ENCODE results near the gene SLC12A1. TPM values are rescaled to one million over a fixed set of nuclear protein-coding genes. Genes with fewer than 3 reads are reported as not detected.

SLC12A1 gene
- total RNA-seq, 4 donors from 2014 or later, result not detected

DNA sequence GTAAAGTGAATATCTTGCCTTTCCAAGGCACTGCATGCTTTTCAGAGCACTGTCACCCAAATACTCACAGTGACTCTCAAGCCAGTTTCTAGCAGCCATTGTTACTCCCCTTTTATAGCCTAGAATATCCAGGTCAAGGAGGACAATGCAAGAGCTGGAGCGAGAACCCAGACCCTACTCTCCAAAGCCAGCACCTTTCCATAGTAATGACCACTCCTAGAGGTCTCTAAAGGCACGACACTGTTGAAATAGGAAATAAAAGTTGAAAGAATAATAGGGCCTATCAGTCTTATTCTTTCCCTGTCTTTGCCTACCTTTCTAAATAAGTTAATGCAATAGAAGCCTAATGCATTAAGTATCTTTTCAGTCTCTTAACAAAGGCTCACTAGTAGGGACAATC lies 91.6 kb downstream of the SLC12A1 start:
- H3K4me1 ChIP-seq, result no peaks in the 10 kb centered on the region
- 87 to 89% methylated on average over 2 of the region's 2 CpGs for WGBS, 2 donors (ENCODE audit: low coverage in 1 of 2)
- intact Hi-C loops (cut with DNase I; ENCODE audit: low total_unique reads), result no loop called here

DNA sequence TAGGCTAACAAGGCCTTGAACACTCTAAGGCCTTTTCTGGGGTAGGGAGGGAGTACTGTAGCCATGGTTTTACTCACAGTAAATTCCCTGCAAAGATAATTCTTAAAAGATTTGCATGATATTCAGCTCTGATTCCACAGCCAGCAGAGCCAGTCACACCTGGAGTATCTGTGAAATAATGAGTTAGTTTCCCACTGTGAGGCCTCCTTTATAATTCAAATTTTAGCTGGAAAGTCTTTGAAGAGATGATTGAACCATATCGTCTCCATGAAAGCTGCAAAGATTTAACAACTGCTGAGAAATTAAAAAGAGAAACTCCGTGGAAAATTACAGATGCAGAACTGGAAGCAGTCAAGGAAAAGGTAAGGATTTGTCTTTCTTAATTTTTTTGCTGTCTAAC lies 92.8 kb downstream of the SLC12A1 start:
- TF ChIP-seq POLR2A (IDR thresholded peaks at IDR 0.05) (no peak), POLR2AphosphoS5 (IDR thresholded peaks at IDR 0.05) (no peak), EP300 (IDR thresholded peaks at IDR 0.05; ENCODE audit: low read depth) (no peak)
- TF ChIP-seq, protein P1, sequence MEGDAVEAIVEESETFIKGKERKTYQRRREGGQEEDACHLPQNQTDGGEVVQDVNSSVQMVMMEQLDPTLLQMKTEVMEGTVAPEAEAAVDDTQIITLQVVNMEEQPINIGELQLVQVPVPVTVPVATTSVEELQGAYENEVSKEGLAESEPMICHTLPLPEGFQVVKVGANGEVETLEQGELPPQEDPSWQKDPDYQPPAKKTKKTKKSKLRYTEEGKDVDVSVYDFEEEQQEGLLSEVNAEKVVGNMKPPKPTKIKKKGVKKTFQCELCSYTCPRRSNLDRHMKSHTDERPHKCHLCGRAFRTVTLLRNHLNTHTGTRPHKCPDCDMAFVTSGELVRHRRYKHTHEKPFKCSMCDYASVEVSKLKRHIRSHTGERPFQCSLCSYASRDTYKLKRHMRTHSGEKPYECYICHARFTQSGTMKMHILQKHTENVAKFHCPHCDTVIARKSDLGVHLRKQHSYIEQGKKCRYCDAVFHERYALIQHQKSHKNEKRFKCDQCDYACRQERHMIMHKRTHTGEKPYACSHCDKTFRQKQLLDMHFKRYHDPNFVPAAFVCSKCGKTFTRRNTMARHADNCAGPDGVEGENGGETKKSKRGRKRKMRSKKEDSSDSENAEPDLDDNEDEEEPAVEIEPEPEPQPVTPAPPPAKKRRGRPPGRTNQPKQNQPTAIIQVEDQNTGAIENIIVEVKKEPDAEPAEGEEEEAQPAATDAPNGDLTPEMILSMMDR (IDR thresholded peaks at IDR 0.05), result no peak
- H3K27me3 ChIP-seq, result no peaks in the 10 kb centered on the region
- H3K4me3 ChIP-seq, result no peak overlapping the region
- in situ Hi-C loops (cut with MboI; ENCODE audit: low pct_ligation_motif_present in 1 of 4, low pct_unique_long_range_greater_than_20kb in 1 of 4, low sequenced_read_pairs in 3 of 4) (loop anchor here in 3 of 4 donors (25.0 kb wide), 3 partner anchors 837 to 1987 kb away; no protein-coding TSS in a partner anchor), intact Hi-C loops (cut with DNase I; ENCODE audit: low total_unique reads) (no loop called here)
- H3K9me3 ChIP-seq, result no peaks in the 10 kb centered on the region
- H3K36me3 ChIP-seq, result no peaks in the 10 kb centered on the region
- 62 to 67% methylated on average over 2 of the region's 2 CpGs for WGBS, 2 donors (ENCODE audit: low coverage in 1 of 2)
- no peak for DNase-seq
- H3K27ac ChIP-seq, result no peak overlapping the region
- H3K4me1 ChIP-seq, result no peaks in the 10 kb centered on the region

More for the DNA sequence above, 91.6 kb downstream of the SLC12A1 start:
- H3K27ac ChIP-seq, result no peak overlapping the region
- in situ Hi-C loops (cut with MboI; ENCODE audit: low pct_ligation_motif_present in 1 of 4, low pct_unique_long_range_greater_than_20kb in 1 of 4, low sequenced_read_pairs in 3 of 4), result loop anchor here in 3 of 4 donors (25.0 kb wide), 3 partner anchors 835 to 1985 kb away; no protein-coding TSS in a partner anchor
- no peaks in the 10 kb centered on the region for H3K36me3 ChIP-seq
- no peaks in the 10 kb centered on the region for H3K9me3 ChIP-seq
- TF ChIP-seq POLR2AphosphoS5 (IDR thresholded peaks at IDR 0.05), result no peak
- TF ChIP-seq EP300 (IDR thresholded peaks at IDR 0.05; ENCODE audit: low read depth), result no peak
- TF ChIP-seq POLR2A (IDR thresholded peaks at IDR 0.05), result no peak
- TF ChIP-seq, protein P1 (IDR thresholded peaks at IDR 0.05), result no peak
- H3K27me3 ChIP-seq, result no peaks in the 10 kb centered on the region
- DNase-seq, result no peak
- H3K4me3 ChIP-seq, result no peak overlapping the region

DNA sequence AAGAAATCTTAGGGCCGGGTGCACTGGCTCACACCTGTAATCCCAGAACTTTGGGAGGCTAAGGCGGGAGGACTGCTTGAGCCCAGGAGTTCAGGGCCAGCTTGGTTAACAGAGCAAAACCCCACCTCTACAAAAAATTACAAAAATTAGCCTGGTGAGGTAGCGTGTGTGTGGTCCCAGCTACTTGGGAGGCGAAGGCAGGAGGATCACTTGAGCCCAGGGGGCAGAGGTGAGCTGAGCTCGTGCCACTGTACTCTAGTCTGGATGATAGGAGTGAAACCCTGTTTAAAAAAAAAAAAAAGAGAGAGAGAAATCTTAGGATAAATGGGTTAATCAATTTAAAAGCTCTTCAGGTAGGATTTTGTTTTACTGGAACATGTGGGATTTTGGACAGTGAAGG lies 93.9 kb downstream of the SLC12A1 start:
- no peaks in the 10 kb centered on the region for H3K4me1 ChIP-seq
- in situ Hi-C loops (cut with MboI; ENCODE audit: low pct_ligation_motif_present in 1 of 4, low pct_unique_long_range_greater_than_20kb in 1 of 4, low sequenced_read_pairs in 3 of 4) (no loop called here), intact Hi-C loops (cut with DNase I; ENCODE audit: low total_unique reads) (no loop called here)
- WGBS, 2 donors (ENCODE audit: low coverage in 1 of 2), result 88% methylated on average over 4 to 5 of the region's 5 CpGs
- no peaks in the 10 kb centered on the region for H3K9me3 ChIP-seq
- no peak for DNase-seq
- no peaks in the 10 kb centered on the region for H3K36me3 ChIP-seq
- no peak for TF ChIP-seq EP300 (IDR thresholded peaks at IDR 0.05; ENCODE audit: low read depth)
- no peak for TF ChIP-seq POLR2AphosphoS5 (IDR thresholded peaks at IDR 0.05)
- TF ChIP-seq, protein P1 (IDR thresholded peaks at IDR 0.05), result no peak
- no peak for TF ChIP-seq POLR2A (IDR thresholded peaks at IDR 0.05)
- no peak overlapping the region for H3K4me3 ChIP-seq
- H3K27me3 ChIP-seq, result no peaks in the 10 kb centered on the region
- H3K27ac ChIP-seq, result no peak overlapping the region

DNA sequence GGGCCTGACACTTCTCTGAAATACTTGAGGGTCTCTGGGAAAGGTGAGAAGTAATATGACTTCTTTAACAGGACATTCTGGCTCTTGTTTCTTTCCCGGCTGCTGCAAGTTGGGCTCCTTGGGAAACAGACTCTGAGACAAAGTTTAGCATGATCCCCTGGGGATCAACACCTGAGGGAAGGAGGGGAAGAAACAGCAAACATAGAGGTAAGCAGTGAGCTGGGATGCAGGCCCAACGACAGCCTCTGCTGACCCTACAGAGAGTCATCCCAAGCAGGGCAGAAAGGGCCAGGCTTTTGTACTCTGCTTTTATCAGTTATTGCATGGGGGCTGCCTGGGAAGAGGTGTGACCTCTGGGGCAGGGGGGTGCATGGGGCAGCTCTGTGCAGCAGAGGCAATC lies 98.3 kb downstream of the SLC12A1 start:
- in situ Hi-C loops (cut with MboI; ENCODE audit: low pct_ligation_motif_present in 1 of 4, low pct_unique_long_range_greater_than_20kb in 1 of 4, low sequenced_read_pairs in 3 of 4) (no loop called here), intact Hi-C loops (cut with DNase I; ENCODE audit: low total_unique reads) (no loop called here)
- WGBS, 2 donors (ENCODE audit: low coverage in 1 of 2), result 64 to 77% methylated on average over 2 of the region's 2 CpGs
- H3K36me3 ChIP-seq, result no peaks in the 10 kb centered on the region
- no peak overlapping the region for H3K4me3 ChIP-seq
- DNase-seq, result no peak
- H3K27ac ChIP-seq, result no peak overlapping the region
- H3K4me1 ChIP-seq, result no peaks in the 10 kb centered on the region
- H3K9me3 ChIP-seq, result no peaks in the 10 kb centered on the region
- TF ChIP-seq POLR2A (IDR thresholded peaks at IDR 0.05) (no peak), POLR2AphosphoS5 (IDR thresholded peaks at IDR 0.05) (no peak), EP300 (IDR thresholded peaks at IDR 0.05; ENCODE audit: low read depth) (no peak)
- TF ChIP-seq, protein P1 (IDR thresholded peaks at IDR 0.05), result no peak
- H3K27me3 ChIP-seq, result no peaks in the 10 kb centered on the region

All from transverse colon (tissue), 4 donors.